Breast epithelium (tissue), 4 donors: ENCODE measurements around the gene DGUOK. TPM values are rescaled to one million over a fixed set of nuclear protein-coding genes. Genes with fewer than 3 reads are reported as not detected.
A peak's percentile ranks its signal among the peaks of the same experiment; 100 is the strongest.

Experiments used
- DNase-seq, 2 donors: peaks; one replicate each; pipeline ENCODE4 v3.0.0-alpha.2; 2019; ENCODE audit warnings: low spot score in 2 of 2
- H3K27ac ChIP-seq, 2 donors: fragments of 200-600 bp; sonication (generic) in 1 of 2; one replicate each; pipeline ENCODE4 v1.5.1; 2016 to 2019; ENCODE audit warnings: mild to moderate bottlenecking in 1 of 2
- H3K27me3 ChIP-seq, 2 donors: fragments of 200-600 bp; sonication (generic) in 1 of 2; one replicate each; pipeline versions ENCODE4 v1.5.1 to v1.6.0; 2017 to 2019; ENCODE audit warnings: control low read depth in 1 of 2, mild to moderate bottlenecking in 1 of 2
- H3K36me3 ChIP-seq: fragments of 200-600 bp; one replicate; pipeline ENCODE4 v1.5.1; 2019
- H3K4me1 ChIP-seq, 2 donors: fragments of 200-600 bp; sonication (generic); one replicate each; pipeline ENCODE4 v1.5.1; 2016 to 2019; ENCODE audit warnings: control low read depth in 1 of 2
- H3K4me3 ChIP-seq, 3 donors: fragments of 200-600 bp; sonication (generic); 1 replicate in 2 of 3; 2 replicates in 1 of 3; pipeline ENCODE4 v1.5.1; 2016 to 2019; ENCODE audit warnings: mild to moderate bottlenecking in 3 of 3, moderate library complexity in 2 of 3
- H3K9me3 ChIP-seq, 2 donors: fragments of 200-600 bp; sonication (generic) in 1 of 2; one replicate each; pipeline ENCODE4 v1.5.1; 2016 to 2019; ENCODE audit warnings: control low read depth in 1 of 2
- CTCF ChIP-seq, 3 donors: fragments of 450-650 bp; IDR thresholded peaks; one replicate each; pipeline ENCODE4 v1.5.1; 2016 to 2017; ENCODE audit warnings: antibody characterized with exemption in 3 of 3, mild to moderate bottlenecking in 3 of 3, moderate library complexity in 3 of 3
- POLR2A ChIP-seq: fragments of 450-650 bp; IDR thresholded peaks from one replicate; pipeline ENCODE4 v1.6.1; 2016; ENCODE audit warnings: antibody characterized with exemption, mild to moderate bottlenecking, moderate library complexity
- POLR2AphosphoS5 ChIP-seq, 3 donors: sonication (generic); formaldehyde crosslinking; IDR thresholded peaks; one replicate each; pipeline ENCODE4 v1.6.1; 2017; ENCODE audit warnings: antibody characterized with exemption in 3 of 3
- intact Hi-C: fragments of 100-400 bp; cut with DNase I; formaldehyde crosslinking; loops from one replicate; pipeline ENCODE4 v1.15.1; 2023; ENCODE audit warnings: low total_unique reads
- total RNA-seq, 3 donors: library from RNA; depleted of rRNA; stranded (reverse); fragments of >200 nt; gene quantifications; one replicate each; pipeline ENCODE4 v1.1.0, GENCODE V29; 2016

Gene DGUOK
- total RNA-seq, 3 donors from 2014 or later, result 35.4 to 45.7 (median 42.3) TPM

DNA sequence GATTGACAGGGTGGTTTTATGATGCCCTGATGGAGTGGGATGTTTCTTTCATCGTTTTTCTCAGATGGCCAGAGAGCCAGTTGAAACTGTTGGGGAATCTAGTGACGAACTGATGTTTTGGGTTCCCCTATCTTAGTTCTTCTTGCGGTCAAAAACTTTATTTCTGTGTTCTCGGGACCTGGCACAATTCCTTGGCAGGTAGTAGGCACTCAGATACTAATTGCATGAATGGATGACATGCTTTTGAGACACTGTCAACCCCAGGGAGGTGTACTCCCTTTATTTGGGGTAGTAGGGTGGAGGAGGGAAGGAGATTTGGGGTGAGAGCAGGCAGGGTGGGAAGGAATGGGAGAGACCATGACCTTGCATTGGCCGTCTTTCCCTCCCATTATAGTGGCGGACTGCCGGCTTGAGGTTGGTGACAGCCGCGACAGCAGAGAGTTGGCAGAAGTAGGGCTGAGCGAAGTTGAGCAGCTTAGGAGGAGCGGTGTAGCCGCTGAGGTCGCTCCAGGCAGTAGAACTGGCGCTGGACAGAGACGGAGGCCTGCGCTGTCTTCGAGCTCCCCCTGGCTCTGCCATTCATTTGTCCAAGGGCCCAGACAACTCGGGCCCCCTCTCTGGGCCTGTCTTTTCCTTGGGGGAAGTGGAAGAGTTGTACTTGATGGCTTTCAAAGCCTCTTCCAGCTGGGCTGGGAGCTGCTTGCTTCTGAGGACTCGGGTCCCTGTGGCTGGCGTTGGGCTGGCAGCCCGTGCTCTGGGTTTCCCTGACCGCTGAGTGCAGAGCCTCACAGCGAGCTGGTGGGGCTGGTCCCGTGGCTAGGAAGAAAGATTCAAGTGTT lies 60.6 kb downstream of the DGUOK start:
- TF ChIP-seq CTCF (IDR thresholded peaks at IDR 0.05) (peak in 1 of 3 donors; percentile 26), POLR2A (no peak)
- intact Hi-C loops, result loop anchor here (10.0 kb wide), 1 partner anchor 63 kb away; the partner anchor contains the start of gene DGUOK
- H3K27me3 ChIP-seq, result no peaks in the 10 kb centered on the region
- no peaks in the 10 kb centered on the region for H3K36me3 ChIP-seq
- DNase-seq, result peak in 1 of 2 donors; percentile 61
- H3K4me3 ChIP-seq, result peak overlapping the region; percentile 30 to 83 (median 54)
- no peaks in the 10 kb centered on the region for H3K9me3 ChIP-seq
- peak overlapping the region in 1 of 2 donors; percentile 8 for H3K27ac ChIP-seq
- H3K4me1 ChIP-seq, result peaks cover 3 to 12% of the 10 kb centered on the region in 2 donors

DNA sequence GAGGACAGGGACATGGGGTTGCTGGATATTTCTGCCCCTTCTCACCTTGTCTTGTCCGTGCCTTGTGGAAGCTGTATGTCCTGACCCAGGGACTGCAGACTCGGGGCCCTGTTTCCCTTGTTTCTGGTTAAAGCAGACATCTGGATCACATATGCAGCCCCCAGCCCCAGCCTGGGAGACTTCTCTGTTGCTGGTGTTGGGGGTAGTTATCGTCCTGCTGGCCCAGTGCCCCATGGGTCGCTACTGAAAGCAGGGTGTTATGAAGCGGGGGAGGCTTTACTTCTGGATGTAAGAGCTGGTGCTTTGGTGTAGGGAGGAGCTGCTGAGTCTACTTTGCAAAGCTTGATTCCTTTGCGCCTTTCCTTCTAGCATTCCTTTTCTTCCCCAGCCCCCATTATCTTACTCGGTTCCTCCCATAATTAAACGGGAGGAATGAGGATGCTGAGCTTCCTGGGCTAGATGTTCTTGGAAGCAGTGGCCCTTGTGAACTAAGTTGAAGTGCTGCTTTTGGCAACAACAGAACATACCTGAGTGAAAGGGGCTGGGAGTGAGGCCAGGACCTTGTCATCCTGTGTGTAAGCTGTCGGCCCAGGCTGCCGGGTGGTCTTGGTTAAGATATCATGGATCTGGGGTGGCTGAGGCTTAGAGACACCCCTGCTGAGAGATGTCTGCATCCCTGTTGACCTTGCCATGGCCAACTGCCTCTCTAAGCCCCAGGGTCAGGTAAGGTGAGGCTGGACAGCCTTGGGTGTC lies 61.4 kb downstream of the DGUOK start:
- Histone ChIP-seq H3K4me3 (peak overlapping the region; percentile 30 to 83 (median 54)), H3K36me3 (no peaks in the 10 kb centered on the region), H3K27me3 (no peaks in the 10 kb centered on the region), H3K27ac (peak overlapping the region in 1 of 2 donors; percentile 8), H3K9me3 (no peaks in the 10 kb centered on the region), H3K4me1 (peaks cover 3 to 12% of the 10 kb centered on the region in 2 donors)
- no peak for TF ChIP-seq POLR2AphosphoS5 (IDR thresholded peaks at IDR 0.05)
- no peak for TF ChIP-seq CTCF (IDR thresholded peaks at IDR 0.05)
- TF ChIP-seq POLR2A, result no peak
- no peak for DNase-seq
- intact Hi-C loops, result loop anchor here (10.0 kb wide), 1 partner anchor 63 kb away; the partner anchor contains the start of gene DGUOK

DNA sequence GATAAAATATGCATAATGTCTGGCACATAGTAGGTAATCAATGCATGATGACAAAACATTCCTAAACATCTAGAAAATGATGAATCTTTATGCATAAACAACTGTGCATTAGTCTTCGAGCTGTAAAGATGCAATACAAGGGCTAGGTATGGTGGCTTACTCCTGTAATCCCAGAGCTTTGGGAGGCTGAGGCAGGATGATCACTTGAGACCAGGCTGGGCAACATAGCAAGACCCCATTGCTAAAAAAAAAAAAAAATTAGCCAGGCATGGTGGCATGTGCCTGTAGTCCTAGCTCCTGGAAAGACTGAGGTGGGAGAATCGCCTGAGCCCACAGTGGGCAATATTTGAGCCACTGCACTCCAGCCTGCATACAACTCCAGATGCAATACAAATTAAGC lies 63.3 kb downstream of the DGUOK start:
- Histone ChIP-seq H3K36me3 (no peaks in the 10 kb centered on the region), H3K27me3 (no peaks in the 10 kb centered on the region), H3K4me1 (peaks cover 3 to 12% of the 10 kb centered on the region in 2 donors), H3K27ac (no peak overlapping the region), H3K4me3 (no peak overlapping the region), H3K9me3 (no peaks in the 10 kb centered on the region)
- intact Hi-C loops, result loop anchor here (10.0 kb wide), 1 partner anchor 65 kb away; the partner anchor contains the start of gene DGUOK
- no peak for DNase-seq
- TF ChIP-seq CTCF (IDR thresholded peaks at IDR 0.05), result no peak
- no peak for TF ChIP-seq POLR2A

- no peak overlapping the region for H3K4me3 ChIP-seq
- peaks cover 3 to 12% of the 10 kb centered on the region in 2 donors for H3K4me1 ChIP-seq
- intact Hi-C loops, result no loop called here
- H3K27ac ChIP-seq, result no peak overlapping the region
- TF ChIP-seq CTCF (IDR thresholded peaks at IDR 0.05), result no peak
- TF ChIP-seq POLR2AphosphoS5 (IDR thresholded peaks at IDR 0.05), result no peak
- TF ChIP-seq POLR2A, result no peak
- no peaks in the 10 kb centered on the region for H3K36me3 ChIP-seq
- no peaks in the 10 kb centered on the region for H3K9me3 ChIP-seq
- no peaks in the 10 kb centered on the region for H3K27me3 ChIP-seq
- DNase-seq, result no peak
Observed at GRCh38 chr2:73990531-73990930, 63.9 kb downstream of the DGUOK start.

DNA sequence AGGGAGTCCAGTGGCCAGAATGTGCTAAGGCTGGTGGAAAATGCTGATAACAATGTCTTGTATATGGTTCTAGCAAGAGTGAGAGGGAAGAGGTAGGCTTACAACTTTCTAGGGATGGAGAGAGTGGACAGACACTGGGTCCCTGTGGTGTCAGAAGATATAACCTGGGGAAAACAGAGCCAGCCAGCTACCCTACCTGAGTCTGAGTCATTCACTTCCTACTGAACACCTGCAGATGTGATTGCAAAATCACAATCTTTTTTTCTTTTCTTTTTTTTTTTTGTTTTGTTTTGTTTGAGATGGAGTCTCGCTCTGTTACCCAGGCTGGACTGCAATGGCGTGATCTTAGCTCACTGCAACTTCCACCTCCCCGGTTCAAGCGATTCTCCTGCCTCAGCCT lies 65.4 kb downstream of the DGUOK start:
- no peak for DNase-seq
- H3K4me3 ChIP-seq, result no peak overlapping the region
- intact Hi-C loops, result no loop called here
- H3K36me3 ChIP-seq, result no peaks in the 10 kb centered on the region
- no peak for TF ChIP-seq POLR2A
- H3K27ac ChIP-seq, result no peak overlapping the region
- no peaks in the 10 kb centered on the region for H3K27me3 ChIP-seq
- no peaks in the 10 kb centered on the region for H3K9me3 ChIP-seq
- peaks cover 0 to 8% of the 10 kb centered on the region in 2 donors for H3K4me1 ChIP-seq
